Measurements from ENCODE around the gene ESF1. TPM values are rescaled to one million over a fixed set of nuclear protein-coding genes. Genes with fewer than 3 reads are reported as not detected.

Gene ESF1
- total and polyA plus RNA-seq, 9 of the 15 experiments (the other 6 are each of a cell fraction or from before 2014, with no cell fraction given): 7.0 to 30.4 (median 18.6) TPM

GRCh38 chr20:13831476-13831875, 46.8 kb upstream of the ESF1 start:
- 0% methylated on average over 2 of the region's 3 CpGs for WGBS (ENCODE audit: insufficient coverage, low coverage, missing lambda C conversion rate)
- Histone ChIP-seq H3K27me3 (ENCODE audit: control insufficient read depth in 2 of 2, insufficient read depth in 2 of 2, low read length in 2 of 2) (no peaks in the 10 kb centered on the region), H3K79me2 (ENCODE audit: control insufficient read depth, insufficient read depth, low read length) (no peaks in the 10 kb centered on the region), H3K27ac (ENCODE audit: extremely low read depth, low read depth, low read length) (no peak overlapping the region), H3K4me2 (ENCODE audit: insufficient read depth, low read length) (no peak overlapping the region), H3K9ac (ENCODE audit: insufficient read depth in 1 of 2, low read depth in 2 of 2, low read length in 2 of 2) (no peak overlapping the region), H3K4me1 (replicated peaks in 1 of 2; ENCODE audit: control insufficient read depth in 2 of 2, insufficient read depth in 2 of 2, low read length in 2 of 2) (no peaks in the 10 kb centered on the region), H3K9me1 (ENCODE audit: control insufficient read depth, insufficient read depth, low read length) (no peaks in the 10 kb centered on the region), H3K4me3 (no peak overlapping the region), H4K20me1 (replicated peaks; ENCODE audit: control insufficient read depth, insufficient read depth, low read length) (no peaks in the 10 kb centered on the region), H3K36me3 (ENCODE audit: control insufficient read depth, insufficient read depth, low read length) (no peaks in the 10 kb centered on the region), H3K9me3 (replicated peaks; ENCODE audit: control insufficient read depth, insufficient read depth, low read depth, low read length) (no peaks in the 10 kb centered on the region), H2AFZ (ENCODE audit: low read depth, low read length) (no peak overlapping the region)
- no peak for TF ChIP-seq E2F3 (CRISPR knock-in tag; IDR thresholded peaks at IDR 0.05)
- TF ChIP-seq ZEB2 (IDR thresholded peaks at IDR 0.05): no peak
- no peak for TF ChIP-seq ZNF124 (CRISPR knock-in tag; IDR thresholded peaks at IDR 0.05)
- no peak for TF ChIP-seq GATAD2A (IDR thresholded peaks at IDR 0.05)
- TF ChIP-seq ZNF76 (CRISPR knock-in tag; IDR thresholded peaks at IDR 0.05; ENCODE audit: borderline replicate concordance): no peak
- TF ChIP-seq HOXB6 (CRISPR knock-in tag; IDR thresholded peaks at IDR 0.05; ENCODE audit: borderline replicate concordance): no peak
- TF ChIP-seq ELF4 (CRISPR knock-in tag; IDR thresholded peaks at IDR 0.05): no peak
- no peak for TF ChIP-seq CEBPB (tag; IDR thresholded peaks at IDR 0.05)
- no peak for TF ChIP-seq ZNF175 (CRISPR knock-in tag; IDR thresholded peaks at IDR 0.05; ENCODE audit: low read depth)
- TF ChIP-seq, protein P1, sequence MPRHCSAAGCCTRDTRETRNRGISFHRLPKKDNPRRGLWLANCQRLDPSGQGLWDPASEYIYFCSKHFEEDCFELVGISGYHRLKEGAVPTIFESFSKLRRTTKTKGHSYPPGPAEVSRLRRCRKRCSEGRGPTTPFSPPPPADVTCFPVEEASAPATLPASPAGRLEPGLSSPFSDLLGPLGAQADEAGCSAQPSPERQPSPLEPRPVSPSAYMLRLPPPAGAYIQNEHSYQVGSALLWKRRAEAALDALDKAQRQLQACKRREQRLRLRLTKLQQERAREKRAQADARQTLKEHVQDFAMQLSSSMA (CRISPR knock-in tag; IDR thresholded peaks at IDR 0.05): no peak
- no peak for TF ChIP-seq SUPT5H (IDR thresholded peaks at IDR 0.05)
- TF ChIP-seq NR2C1 (IDR thresholded peaks at IDR 0.05): no peak
- TF ChIP-seq NR2C1 (tag; IDR thresholded peaks at IDR 0.05): no peak
- no peak for TF ChIP-seq SIRT6 (IDR thresholded peaks at IDR 0.05; ENCODE audit: low read depth, low read length)
- no peak for TF ChIP-seq E2F6 (IDR thresholded peaks at IDR 0.05; ENCODE audit: borderline replicate concordance in 1 of 2, extremely low read depth in 1 of 2, insufficient read depth in 1 of 2, insufficient read length in 1 of 2, low read depth in 1 of 2, low read length in 1 of 2, poor library complexity in 1 of 2, severe bottlenecking in 1 of 2)
- TF ChIP-seq XRCC4 (IDR thresholded peaks at IDR 0.05; ENCODE audit: extremely low read depth, insufficient read depth, insufficient read length): no peak
- TF ChIP-seq ELF1 (tag; IDR thresholded peaks at IDR 0.05): no peak
- TF ChIP-seq TFAP4 (CRISPR knock-in tag; IDR thresholded peaks at IDR 0.05; ENCODE audit: borderline replicate concordance): no peak
- intact Hi-C loops (cut with micrococcal nuclease) (no loop called here), in situ Hi-C loops (cut with MboI) (no loop called here)
- ChIA-PET POLR2A (interaction anchor here (0.7 kb wide), 1 partner anchor 11 kb away, joined by 4 read pairs; no protein-coding TSS in a partner anchor), CTCF (ENCODE audit: low intra/inter-chr PET ratio) (no interaction called here)
- no peak for DNase-seq (ENCODE audit: extremely low read depth in 1 of 4, low spot score in 3 of 4)
- no TSS peak for BruUV-seq (replicated peaks)
- no peak for ATAC-seq
- no peak for FAIRE-seq

Measured in K562 (cell line).